Pancreas (tissue), 10 donors: ENCODE results near the gene LAYN. TPM values are rescaled to one million over a fixed set of nuclear protein-coding genes. Genes with fewer than 3 reads are reported as not detected.

Experiments
- ATAC-seq, 4 donors: fragments of 200-7000 bp; cut with Tn5 transposase; one replicate each; pipeline versions ENCODE4 v1.8.0 to v1.9.1; 2020; ENCODE audit warnings: mild to moderate bottlenecking in 4 of 4, moderate library complexity in 4 of 4
- DNase-seq, 6 donors: peaks; one replicate each; pipeline ENCODE4 v3.0.0-alpha.2; 2020
- FAIRE-seq: peaks from 2 replicates; lab custom pipeline; 2012; peaks lifted over from hg19 to GRCh38; lab: Jason Lieb, UNC
- H3K27ac ChIP-seq, 4 donors: fragments of 200-600 bp; sonication (generic); 1 replicate in 3 of 4; 2 replicates in 1 of 4; pipeline versions ENCODE4 v1.5.0 to v1.8.0; 2020
- H3K27me3 ChIP-seq, 4 donors: fragments of 200-600 bp; one replicate each; pipeline ENCODE4 v1.8.0; 2021
- H3K36me3 ChIP-seq, 3 donors: fragments of 200-600 bp; sonication (generic) in 1 of 3; one replicate each; pipeline versions ENCODE4 v1.5.0 to v1.8.0; 2020 to 2021
- H3K4me1 ChIP-seq, 3 donors: fragments of 200-600 bp; one replicate each; pipeline ENCODE4 v1.8.0; 2021
- H3K4me3 ChIP-seq, 4 donors: fragments of 200-600 bp; sonication (generic) in 2 of 4; one replicate each; pipeline versions ENCODE4 v1.5.0 to v1.8.0; 2020 to 2021
- H3K9me3 ChIP-seq, 4 donors: fragments of 200-600 bp; one replicate each; pipeline ENCODE4 v1.8.0; 2021
- WGBS, 2 donors: extraction: QIAGEN DNeasy Blood & Tissue Kit; methylation state at CpG; one replicate each; pipeline ENCODE4 v1.1.7; 2013; 5-methylcytosine and 5-hydroxymethylcytosine counted together
- intact Hi-C, 3 donors: fragments of 100-400 bp; cut with DNase I; formaldehyde crosslinking; loops; one replicate each; pipeline versions ENCODE4 v1.11.1 to v1.14.2; 2022
- polyA plus RNA-seq, 2 donors: library from polyadenylated mRNA; stranded (reverse); fragments of 200-250 nt; gene quantifications; one replicate each; pipeline ENCODE4 v1.2.3, GENCODE V29; 2013
- total RNA-seq, 6 donors: library from RNA; stranded (reverse); fragmentation: NEBNext Ultra II Directional in 4 of 6; extraction: Animal tissue kit (Norgen Biotek cat#: 25700) in 4 of 6; gene quantifications; one replicate each; pipeline versions ENCODE4 v1.2.1 to v1.2.4, GENCODE V29; 2021 to 2023
- TF ChIP-seq, protein P1 (sequence below), 4 donors: fragments of 200-600 bp; sonication (generic) in 3 of 4; IDR thresholded peaks; one replicate each; pipeline versions ENCODE4 v1.5.0 to v1.8.0; 2021; ENCODE audit warnings: antibody characterized with exemption in 4 of 4
- donor health status: healthy with polysubstance abuse.
- donor health status: DM: no; HTN: no; CAD: no; lungs with moderate emphysema.
- donor health status: DM: no; HTN: no; CAD: no.
- donor health status: control.
- donor health status: control.
- donor health status: Bipolar disorder and iron deficiency.
- donor health status: DM: yes; HTN: yes; CAD: no.
- donor health status: DM: no; HTN: no; CAD: no.
- donor health status: DM: no; HTN: no; CAD: no.
- donor health status: DM: yes; HTN: yes; CAD: no.

The LAYN gene
- total and polyA plus RNA-seq, 8 donors, result 0.44 to 3.2 (median 1.1) TPM

DNA sequence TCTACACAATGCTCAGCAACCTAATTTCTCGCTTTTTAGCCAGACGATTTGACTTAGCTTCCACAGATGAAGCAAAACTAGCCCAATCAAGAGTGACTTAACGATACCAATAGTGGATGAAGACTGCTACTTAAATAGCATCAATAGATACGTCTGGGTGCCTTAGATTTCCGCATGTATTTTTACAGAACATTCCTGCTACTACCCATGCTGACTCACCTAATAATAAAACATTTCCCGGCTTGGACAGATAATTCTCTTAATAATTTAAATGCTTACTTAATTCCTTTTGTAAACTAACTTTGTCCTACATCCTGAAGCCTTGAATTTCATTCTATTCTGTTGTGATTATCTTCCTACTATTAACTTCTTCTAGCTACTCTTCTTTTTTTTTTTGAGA lies 5.2 kb upstream of the LAYN start:
- Histone ChIP-seq H3K27me3 (peaks cover 0 to 6% (median 2%) of the 10 kb centered on the region in 4 donors), H3K4me1 (no peaks in the 10 kb centered on the region), H3K9me3 (no peaks in the 10 kb centered on the region), H3K36me3 (no peaks in the 10 kb centered on the region), H3K27ac (no peak overlapping the region), H3K4me3 (no peak overlapping the region)
- TF ChIP-seq, protein P1, sequence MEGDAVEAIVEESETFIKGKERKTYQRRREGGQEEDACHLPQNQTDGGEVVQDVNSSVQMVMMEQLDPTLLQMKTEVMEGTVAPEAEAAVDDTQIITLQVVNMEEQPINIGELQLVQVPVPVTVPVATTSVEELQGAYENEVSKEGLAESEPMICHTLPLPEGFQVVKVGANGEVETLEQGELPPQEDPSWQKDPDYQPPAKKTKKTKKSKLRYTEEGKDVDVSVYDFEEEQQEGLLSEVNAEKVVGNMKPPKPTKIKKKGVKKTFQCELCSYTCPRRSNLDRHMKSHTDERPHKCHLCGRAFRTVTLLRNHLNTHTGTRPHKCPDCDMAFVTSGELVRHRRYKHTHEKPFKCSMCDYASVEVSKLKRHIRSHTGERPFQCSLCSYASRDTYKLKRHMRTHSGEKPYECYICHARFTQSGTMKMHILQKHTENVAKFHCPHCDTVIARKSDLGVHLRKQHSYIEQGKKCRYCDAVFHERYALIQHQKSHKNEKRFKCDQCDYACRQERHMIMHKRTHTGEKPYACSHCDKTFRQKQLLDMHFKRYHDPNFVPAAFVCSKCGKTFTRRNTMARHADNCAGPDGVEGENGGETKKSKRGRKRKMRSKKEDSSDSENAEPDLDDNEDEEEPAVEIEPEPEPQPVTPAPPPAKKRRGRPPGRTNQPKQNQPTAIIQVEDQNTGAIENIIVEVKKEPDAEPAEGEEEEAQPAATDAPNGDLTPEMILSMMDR (IDR thresholded peaks at IDR 0.05), result no peak
- intact Hi-C loops, result no loop called here
- ATAC-seq, result no peak
- DNase-seq, result no peak
- no peak for FAIRE-seq
- 75 to 84% methylated on average over 6 of the region's 6 CpGs for WGBS, 2 donors

DNA sequence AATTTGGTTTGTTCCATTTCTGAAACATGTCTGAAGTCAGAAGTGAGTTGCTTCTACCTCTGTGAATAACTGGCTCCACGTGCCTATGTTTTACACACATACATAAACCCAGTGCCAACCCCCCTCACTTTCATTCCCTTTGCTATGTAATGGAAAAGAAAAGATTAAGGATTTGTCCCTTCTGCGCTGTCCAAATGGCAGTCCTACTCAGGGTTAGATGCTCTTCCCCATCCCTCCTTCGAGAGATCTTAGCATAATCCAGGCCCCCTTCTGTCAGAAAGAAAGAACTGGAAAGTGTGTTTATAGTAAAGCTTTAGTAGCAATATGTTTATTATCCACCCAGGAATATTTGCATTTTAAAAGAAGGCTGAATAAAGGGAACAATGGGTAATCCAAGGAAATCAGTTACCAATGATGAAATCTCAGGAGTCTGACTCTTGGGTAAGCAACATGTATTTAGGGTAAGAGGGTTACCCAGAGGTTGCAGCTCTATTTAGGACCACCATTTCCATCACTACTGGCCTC lies 3.1 kb upstream of the LAYN start:
- no peak for ATAC-seq

DNA sequence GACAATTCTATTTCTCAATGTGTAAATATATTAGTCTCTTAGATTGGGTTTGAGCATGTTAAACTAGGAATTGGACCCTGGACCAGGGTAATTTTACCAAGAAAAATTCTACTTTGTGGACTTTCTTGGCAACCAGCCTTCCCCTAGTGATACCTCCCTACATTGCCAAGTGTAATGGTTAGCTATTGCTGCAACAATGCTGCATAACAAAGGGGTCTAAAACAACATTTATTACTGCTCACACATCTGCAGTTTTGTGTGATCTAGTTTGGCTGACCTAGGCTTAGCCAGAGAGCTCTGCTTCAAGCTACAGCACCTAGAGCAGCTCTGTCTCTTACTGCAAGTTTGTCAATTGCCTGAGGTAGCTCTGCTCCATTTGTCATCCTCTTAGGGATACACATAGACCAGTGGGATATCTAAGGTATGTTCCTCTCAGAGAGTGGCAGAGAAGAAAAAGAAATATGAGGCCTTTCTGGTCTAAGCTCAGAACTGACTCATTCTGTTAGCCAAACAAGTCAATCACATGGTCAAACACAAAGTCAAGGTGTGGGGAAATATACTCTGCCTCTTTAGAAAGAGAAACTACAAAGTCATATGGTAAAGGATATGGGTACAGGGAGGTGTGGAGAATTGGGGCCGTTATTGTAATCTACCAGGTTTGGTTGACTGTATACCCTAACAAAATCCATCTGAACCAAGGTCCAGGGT lies 2.0 kb upstream of the LAYN start:
- DNase-seq (no peak), ATAC-seq (no peak), FAIRE-seq (no peak)
- Histone ChIP-seq H3K27ac (no peak overlapping the region), H3K36me3 (no peaks in the 10 kb centered on the region), H3K4me1 (peaks cover 0 to 7% (median 0%) of the 10 kb centered on the region in 3 donors), H3K4me3 (no peak overlapping the region), H3K27me3 (peaks cover 0 to 5% (median 0%) of the 10 kb centered on the region in 4 donors), H3K9me3 (no peaks in the 10 kb centered on the region)
- WGBS, 2 donors, result 66 to 81% methylated on average over 1 of the region's 1 CpG
- TF ChIP-seq, protein P1 (IDR thresholded peaks at IDR 0.05), result no peak
- intact Hi-C loops, result no loop called here

More for the DNA sequence above, 3.1 kb upstream of the LAYN start:
- Histone ChIP-seq H3K4me3 (no peak overlapping the region), H3K36me3 (no peaks in the 10 kb centered on the region), H3K4me1 (peaks cover 0 to 7% (median 0%) of the 10 kb centered on the region in 3 donors), H3K27ac (no peak overlapping the region), H3K27me3 (peaks cover 0 to 5% (median 0%) of the 10 kb centered on the region in 4 donors), H3K9me3 (no peaks in the 10 kb centered on the region)
- TF ChIP-seq, protein P1 (IDR thresholded peaks at IDR 0.05), result no peak
- intact Hi-C loops, result no loop called here
- FAIRE-seq (no peak), DNase-seq (no peak)
- whole genome bisulfite sequencing, 2 donors, result 76 to 80% methylated on average over 3 of the region's 3 CpGs

DNA sequence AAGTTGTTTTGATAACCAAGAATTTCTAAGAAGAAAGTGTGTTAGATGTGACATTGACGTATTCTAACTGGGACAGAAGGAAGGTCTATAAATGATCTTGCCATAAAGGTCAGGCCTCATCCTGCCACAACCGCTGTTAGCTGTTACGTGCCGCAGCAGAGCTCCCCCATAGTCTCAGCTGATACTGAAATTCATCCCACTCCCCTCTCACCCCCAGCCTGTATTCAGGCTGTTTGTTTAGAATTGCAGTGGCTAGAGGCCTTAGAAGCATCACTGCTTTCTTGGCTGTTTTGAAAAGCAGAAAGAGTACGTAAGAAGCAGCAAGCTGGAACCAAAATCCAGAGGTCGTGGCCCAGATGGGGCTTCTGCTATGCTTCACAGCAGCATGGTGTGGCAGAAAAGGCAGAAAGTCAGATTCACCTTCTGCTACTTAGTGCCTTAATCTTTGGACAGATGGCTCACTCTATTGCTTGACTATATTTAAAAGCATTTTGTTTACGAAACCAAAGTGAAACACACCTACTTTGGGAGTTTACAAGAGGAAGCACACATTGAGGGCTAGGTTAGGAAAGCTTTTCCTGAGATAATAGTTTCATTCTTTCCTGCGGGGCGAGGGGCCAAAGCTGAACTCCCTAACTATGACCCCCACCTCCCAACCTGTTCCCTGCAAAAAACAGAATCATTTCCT lies 950 bp upstream of the LAYN start:
- WGBS, 2 donors, result 90 to 96% methylated on average over 9 of the region's 9 CpGs
- FAIRE-seq (no peak), ATAC-seq (no peak), DNase-seq (no peak)
- Histone ChIP-seq H3K36me3 (no peaks in the 10 kb centered on the region), H3K27ac (no peak overlapping the region), H3K27me3 (peaks cover 0 to 5% (median 0%) of the 10 kb centered on the region in 4 donors), H3K4me3 (peak overlapping the region in 1 of 4 donors; percentile 51), H3K9me3 (no peaks in the 10 kb centered on the region), H3K4me1 (peaks cover 0 to 7% (median 0%) of the 10 kb centered on the region in 3 donors)
- intact Hi-C loops, result no loop called here
- TF ChIP-seq, protein P1 (IDR thresholded peaks at IDR 0.05), result no peak
